K562 (cell line): ENCODE measurements around the gene CRHR2. TPM values are rescaled to one million over a fixed set of nuclear protein-coding genes. Genes with fewer than 3 reads are reported as not detected.

Experiments used
- ATF6 ChIP-seq: sonication (generic); formaldehyde crosslinking; IDR thresholded peaks from 2 replicates; pipeline ENCODE4 v1.4.0; 2020; ENCODE audit warnings: mild to moderate bottlenecking, missing genetic modification reagents
- FIP1L1 ChIP-seq: fragments of 200-400 bp; formaldehyde crosslinking; IDR thresholded peaks from 2 replicates; pipeline ENCODE4 v1.6.1; 2018; ENCODE audit warnings: mild to moderate bottlenecking, low read depth, low read length; ENCODE audit not compliant: poor library complexity, severe bottlenecking
- HNRNPUL1 ChIP-seq: fragments of 200-400 bp; formaldehyde crosslinking; IDR thresholded peaks from 2 replicates; pipeline ENCODE4 v1.6.1; 2017; ENCODE audit warnings: low read length
- POLR3G ChIP-seq: IDR thresholded peaks from 2 replicates; pipeline ENCODE4 v1.6.1; 2011; ENCODE audit not compliant: insufficient read length, insufficient replicate concordance; ENCODE audit errors: extremely low read depth
- TAL1 ChIP-seq: fragments of 450-650 bp; IDR thresholded peaks from 2 replicates; pipeline ENCODE4 v1.6.1; 2016; ENCODE audit warnings: mild to moderate bottlenecking
- ZNF75A ChIP-seq: fragments of 450-650 bp; formaldehyde crosslinking; IDR thresholded peaks from 2 replicates; pipeline ENCODE4 v1.4.0; 2020; ENCODE audit warnings: mild to moderate bottlenecking
- polyA plus RNA-seq, 8 experiments: library from polyadenylated mRNA; depleted of rRNA in 4 of 8; stranded (reverse) in 5 of 8; unstranded in 3 of 8; fragments of >200 nt; fragmentation: Nextera tagmentation in 2 of 8; fragmentation: Illumina TruSeq in 1 of 8; extraction: Ambion mirVana in 2 of 8; extraction: Trizol in 1 of 8; gene quantifications; 2 replicates each; pipeline versions ENCODE4 v1.2.1 to v1.2.3, GENCODE V29; 2011 to 2014; ENCODE audit warnings: inconsistent platforms in 1 of 8, missing spikeins in 1 of 8
- total RNA-seq, 7 experiments: library from RNA; depleted of rRNA in 6 of 7; stranded (reverse); fragments of >200 nt in 6 of 7; fragmentation: Illumina TruSeq in 2 of 7; extraction: Trizol in 2 of 7; gene quantifications; 2 replicates each; pipeline versions ENCODE4 v1.2.1 to v1.2.3, GENCODE V29; 2011 to 2021; ENCODE audit warnings: low replicate concordance in 1 of 7
- TF ChIP-seq, protein P1 (sequence below): sonication (generic); formaldehyde crosslinking; IDR thresholded peaks from 2 replicates; pipeline ENCODE4 v1.8.0; 2022; ENCODE audit warnings: mild to moderate bottlenecking, low read depth, missing genetic modification reagents
- TF ChIP-seq, protein P2 (sequence below): fragments of 250-450 bp; sonication (Bioruptor Pico); IDR thresholded peaks from 2 replicates; pipeline ENCODE4 v1.9.0; 2021; ENCODE audit warnings: mild to moderate bottlenecking, inconsistent platforms

CRHR2 gene
- total and polyA plus RNA-seq, 9 of the 15 experiments (the other 6 are each of a cell fraction or from before 2014, with no cell fraction given), result not detected

DNA sequence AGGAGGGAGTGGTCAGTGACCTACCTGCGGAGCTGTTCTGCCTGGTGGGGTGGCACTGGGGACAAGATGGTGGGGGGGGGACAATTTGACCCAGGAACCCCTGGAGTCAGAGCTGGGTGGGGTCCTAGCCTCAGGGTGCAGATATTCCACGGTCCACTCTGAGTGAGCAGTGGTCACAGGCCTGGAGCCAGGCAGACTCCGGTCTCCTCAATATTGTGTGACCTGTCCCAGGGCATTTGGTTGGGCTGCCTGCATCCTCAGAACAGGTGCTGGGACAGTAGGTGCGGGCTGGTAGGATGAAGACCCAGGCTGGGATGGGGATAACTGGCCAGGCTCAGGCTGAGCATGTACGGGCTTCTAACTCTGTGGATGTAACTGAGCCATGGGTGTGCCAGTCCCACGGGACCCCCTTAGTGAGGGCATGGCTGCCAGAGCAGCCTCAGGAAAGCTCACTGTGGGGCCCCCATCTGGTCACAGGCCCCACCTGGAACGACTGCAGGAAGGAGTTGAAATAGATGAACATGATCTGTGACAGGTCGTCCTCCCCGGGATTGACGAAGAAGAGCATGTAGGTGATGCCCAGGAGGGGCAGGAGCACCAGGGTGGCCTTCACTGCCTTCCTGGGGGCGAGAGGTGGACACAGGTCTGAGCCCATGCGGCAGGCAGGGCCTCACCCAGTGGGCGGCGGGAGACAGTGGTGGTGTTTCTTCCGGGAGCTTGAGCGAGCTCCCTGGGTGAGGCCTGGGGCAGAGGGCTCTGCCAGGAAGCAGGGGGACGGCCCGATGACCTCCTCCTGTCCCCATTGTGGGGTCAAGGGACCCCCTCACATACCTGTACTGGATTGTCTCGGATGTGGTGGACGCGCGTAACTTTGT, 26.9 kb downstream of the CRHR2 start (continued):
- TF ChIP-seq ATF6 (CRISPR knock-in tag), result no peak
- TF ChIP-seq HNRNPUL1, result no peak
- TF ChIP-seq, protein P1, sequence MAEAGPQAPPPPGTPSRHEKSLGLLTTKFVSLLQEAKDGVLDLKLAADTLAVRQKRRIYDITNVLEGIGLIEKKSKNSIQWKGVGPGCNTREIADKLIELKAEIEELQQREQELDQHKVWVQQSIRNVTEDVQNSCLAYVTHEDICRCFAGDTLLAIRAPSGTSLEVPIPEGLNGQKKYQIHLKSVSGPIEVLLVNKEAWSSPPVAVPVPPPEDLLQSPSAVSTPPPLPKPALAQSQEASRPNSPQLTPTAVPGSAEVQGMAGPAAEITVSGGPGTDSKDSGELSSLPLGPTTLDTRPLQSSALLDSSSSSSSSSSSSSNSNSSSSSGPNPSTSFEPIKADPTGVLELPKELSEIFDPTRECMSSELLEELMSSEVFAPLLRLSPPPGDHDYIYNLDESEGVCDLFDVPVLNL (CRISPR knock-in tag), result no peak
- TF ChIP-seq FIP1L1, result no peak
- TF ChIP-seq, protein P2, sequence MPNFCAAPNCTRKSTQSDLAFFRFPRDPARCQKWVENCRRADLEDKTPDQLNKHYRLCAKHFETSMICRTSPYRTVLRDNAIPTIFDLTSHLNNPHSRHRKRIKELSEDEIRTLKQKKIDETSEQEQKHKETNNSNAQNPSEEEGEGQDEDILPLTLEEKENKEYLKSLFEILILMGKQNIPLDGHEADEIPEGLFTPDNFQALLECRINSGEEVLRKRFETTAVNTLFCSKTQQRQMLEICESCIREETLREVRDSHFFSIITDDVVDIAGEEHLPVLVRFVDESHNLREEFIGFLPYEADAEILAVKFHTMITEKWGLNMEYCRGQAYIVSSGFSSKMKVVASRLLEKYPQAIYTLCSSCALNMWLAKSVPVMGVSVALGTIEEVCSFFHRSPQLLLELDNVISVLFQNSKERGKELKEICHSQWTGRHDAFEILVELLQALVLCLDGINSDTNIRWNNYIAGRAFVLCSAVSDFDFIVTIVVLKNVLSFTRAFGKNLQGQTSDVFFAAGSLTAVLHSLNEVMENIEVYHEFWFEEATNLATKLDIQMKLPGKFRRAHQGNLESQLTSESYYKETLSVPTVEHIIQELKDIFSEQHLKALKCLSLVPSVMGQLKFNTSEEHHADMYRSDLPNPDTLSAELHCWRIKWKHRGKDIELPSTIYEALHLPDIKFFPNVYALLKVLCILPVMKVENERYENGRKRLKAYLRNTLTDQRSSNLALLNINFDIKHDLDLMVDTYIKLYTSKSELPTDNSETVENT (CRISPR knock-in tag), result no peak
- no peak for TF ChIP-seq ZNF75A (CRISPR knock-in tag)
- no peak for TF ChIP-seq POLR3G
- no peak for TF ChIP-seq TAL1
